Measurements from ENCODE around the gene A1BG. TPM values are rescaled to one million over a fixed set of nuclear protein-coding genes. Genes with fewer than 3 reads are reported as not detected.

The A1BG gene
- total RNA-seq, 4 donors from 2014 or later: 1.0 to 14.9 (median 8.1) TPM

DNA sequence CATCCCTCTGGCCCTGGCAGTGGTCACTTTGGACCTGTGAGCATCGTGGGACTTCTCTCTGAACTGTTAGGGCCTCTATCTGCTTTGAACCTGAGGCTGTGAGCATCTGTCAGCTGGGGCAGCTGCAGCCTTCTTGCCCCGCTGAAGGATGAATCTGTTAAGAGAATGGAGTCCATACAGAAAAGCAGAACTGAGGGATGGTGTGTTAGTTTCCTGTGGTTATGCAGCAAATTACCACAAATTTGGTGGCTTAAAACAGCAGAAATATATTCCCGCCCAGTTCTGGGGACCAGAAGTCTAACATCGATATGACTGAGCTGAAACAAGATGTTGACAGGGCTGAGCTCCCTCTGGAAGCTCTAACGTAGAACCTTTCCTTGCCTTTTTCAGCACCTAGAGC is 10.9 kb upstream of the A1BG start:
- Histone ChIP-seq H3K4me3 (no peak overlapping the region), H3K27ac (no peak overlapping the region), H3K9me3 (no peaks in the 10 kb centered on the region), H3K27me3 (no peaks in the 10 kb centered on the region), H3K4me1 (peaks cover 14% of the 10 kb centered on the region), H3K36me3 (peaks cover 19% of the 10 kb centered on the region)
- no peak for DNase-seq (ENCODE audit: low spot score in 2 of 2)
- TF ChIP-seq POLR2AphosphoS5 (IDR thresholded peaks at IDR 0.05) (no peak), EP300 (IDR thresholded peaks at IDR 0.05) (no peak), POLR2A (IDR thresholded peaks at IDR 0.05) (no peak)
- TF ChIP-seq, protein P1, sequence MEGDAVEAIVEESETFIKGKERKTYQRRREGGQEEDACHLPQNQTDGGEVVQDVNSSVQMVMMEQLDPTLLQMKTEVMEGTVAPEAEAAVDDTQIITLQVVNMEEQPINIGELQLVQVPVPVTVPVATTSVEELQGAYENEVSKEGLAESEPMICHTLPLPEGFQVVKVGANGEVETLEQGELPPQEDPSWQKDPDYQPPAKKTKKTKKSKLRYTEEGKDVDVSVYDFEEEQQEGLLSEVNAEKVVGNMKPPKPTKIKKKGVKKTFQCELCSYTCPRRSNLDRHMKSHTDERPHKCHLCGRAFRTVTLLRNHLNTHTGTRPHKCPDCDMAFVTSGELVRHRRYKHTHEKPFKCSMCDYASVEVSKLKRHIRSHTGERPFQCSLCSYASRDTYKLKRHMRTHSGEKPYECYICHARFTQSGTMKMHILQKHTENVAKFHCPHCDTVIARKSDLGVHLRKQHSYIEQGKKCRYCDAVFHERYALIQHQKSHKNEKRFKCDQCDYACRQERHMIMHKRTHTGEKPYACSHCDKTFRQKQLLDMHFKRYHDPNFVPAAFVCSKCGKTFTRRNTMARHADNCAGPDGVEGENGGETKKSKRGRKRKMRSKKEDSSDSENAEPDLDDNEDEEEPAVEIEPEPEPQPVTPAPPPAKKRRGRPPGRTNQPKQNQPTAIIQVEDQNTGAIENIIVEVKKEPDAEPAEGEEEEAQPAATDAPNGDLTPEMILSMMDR (IDR thresholded peaks at IDR 0.05): no peak
- WGBS: 69% methylated on average over 5 of the region's 5 CpGs

GRCh38 chr19:58362272-58362994 is 9.1 kb upstream of the A1BG start, which contains the start of gene ZNF497:
TSS of gene ZNF497 (minus strand) at chr19:58362751. CDS start at chr19:58357635, 5,116 bp downstream.
- peak; percentile 97 for DNase-seq (ENCODE audit: low spot score in 2 of 2)
- Histone ChIP-seq H3K27ac (peak within 1 kb of the TSS; percentile 96), H3K4me1 (peaks cover 14% of the 10 kb centered on the region), H3K4me3 (peak within 1 kb of the TSS; percentile 82), H3K27me3 (peaks cover 3% of the 10 kb centered on the region), H3K9me3 (no peaks in the 10 kb centered on the region), H3K36me3 (peaks cover 4% of the 10 kb centered on the region)
- WGBS: under 1% methylated on average over 41 of the region's 74 CpGs
- peak; percentile 4 to 95 (median 61) for TF ChIP-seq POLR2AphosphoS5 (IDR thresholded peaks at IDR 0.05)
- TF ChIP-seq, protein P1 (IDR thresholded peaks at IDR 0.05): no peak
- TF ChIP-seq EP300 (IDR thresholded peaks at IDR 0.05): no peak
- peak in 1 of 2 donors; percentile 52 for TF ChIP-seq POLR2A (IDR thresholded peaks at IDR 0.05)

DNA sequence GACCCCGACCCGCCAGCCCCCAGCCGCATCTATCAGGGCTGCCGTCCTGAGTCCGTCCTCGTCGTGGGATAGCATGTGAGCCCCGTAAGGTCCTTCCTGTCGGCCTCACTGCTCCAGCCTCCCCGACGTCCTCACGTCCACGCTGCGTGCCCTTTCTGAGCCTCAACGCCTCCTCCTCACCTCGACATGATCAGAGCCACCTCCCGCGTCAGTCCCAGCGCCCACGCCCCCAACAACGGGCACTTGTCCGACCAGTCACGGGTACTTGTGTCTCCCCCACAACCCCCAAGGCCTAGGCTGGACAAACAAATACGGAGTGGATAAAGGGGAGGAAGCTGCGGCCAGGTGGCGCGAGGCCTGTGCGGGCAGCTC is 8.6 kb upstream of the A1BG start:
- peak in 1 of 2 donors; percentile 81 for DNase-seq (ENCODE audit: low spot score in 2 of 2)
- H3K4me3 ChIP-seq: peak overlapping the region; percentile 82
- no peaks in the 10 kb centered on the region for H3K9me3 ChIP-seq
- peaks cover 4% of the 10 kb centered on the region for H3K36me3 ChIP-seq
- H3K27me3 ChIP-seq: peaks cover 8% of the 10 kb centered on the region
- WGBS: 3% methylated on average over 22 of the region's 28 CpGs
- peak overlapping the region; percentile 96 for H3K27ac ChIP-seq
- H3K4me1 ChIP-seq: peaks cover 16% of the 10 kb centered on the region
- TF ChIP-seq EP300 (IDR thresholded peaks at IDR 0.05): no peak
- TF ChIP-seq POLR2A (IDR thresholded peaks at IDR 0.05): no peak
- no peak for TF ChIP-seq POLR2AphosphoS5 (IDR thresholded peaks at IDR 0.05)
- TF ChIP-seq, protein P1 (IDR thresholded peaks at IDR 0.05): no peak

GRCh38 chr19:58357481-58358145 is 4.3 kb upstream of the A1BG start:
- H3K27me3 ChIP-seq: peaks cover 26% of the 10 kb centered on the region

More at GRCh38 chr19:58357481-58358145, 4.3 kb upstream of the A1BG start:
- H3K4me3 ChIP-seq: no peak overlapping the region
- H3K9me3 ChIP-seq: no peaks in the 10 kb centered on the region
- H3K4me1 ChIP-seq: peaks cover 15% of the 10 kb centered on the region
- no peaks in the 10 kb centered on the region for H3K36me3 ChIP-seq
- no peak overlapping the region for H3K27ac ChIP-seq
- TF ChIP-seq POLR2A (IDR thresholded peaks at IDR 0.05) (no peak), POLR2AphosphoS5 (IDR thresholded peaks at IDR 0.05) (no peak), EP300 (IDR thresholded peaks at IDR 0.05) (no peak)
- TF ChIP-seq, protein P1 (IDR thresholded peaks at IDR 0.05): no peak
- no peak for DNase-seq (ENCODE audit: low spot score in 2 of 2)
- 73% methylated on average over 13 of the region's 19 CpGs for WGBS

Measured in suprapubic skin (tissue), 4 donors.